ENCODE data around the gene INTS14. TPM values are rescaled to one million over a fixed set of nuclear protein-coding genes. Genes with fewer than 3 reads are reported as not detected.

The INTS14 gene
- total RNA-seq, 1 donor from 2014 or later, result 24.4 TPM

DNA sequence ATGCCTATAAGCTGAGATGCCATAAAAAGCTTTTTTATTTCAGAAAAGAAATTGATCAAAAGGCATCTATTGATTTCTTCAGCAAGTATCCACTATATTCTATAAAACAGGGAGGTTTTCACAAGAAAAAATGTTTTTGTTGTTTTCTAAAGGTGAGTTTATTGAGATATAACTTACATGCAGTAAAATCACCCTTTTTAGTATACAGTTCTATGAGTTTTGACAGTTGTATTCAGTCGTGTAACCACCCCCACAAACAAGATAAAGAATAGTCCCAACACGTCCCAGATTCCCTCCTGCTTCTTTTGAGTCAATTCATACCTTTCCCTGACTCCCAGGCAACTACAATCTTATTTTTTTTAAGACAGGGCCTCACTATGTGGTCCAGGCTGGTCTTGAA is 7.8 kb downstream of the INTS14 start:
- no peak for TF ChIP-seq EZH2 (IDR thresholded peaks at IDR 0.05; ENCODE audit: insufficient read depth, low read length)
- TF ChIP-seq, protein P1, sequence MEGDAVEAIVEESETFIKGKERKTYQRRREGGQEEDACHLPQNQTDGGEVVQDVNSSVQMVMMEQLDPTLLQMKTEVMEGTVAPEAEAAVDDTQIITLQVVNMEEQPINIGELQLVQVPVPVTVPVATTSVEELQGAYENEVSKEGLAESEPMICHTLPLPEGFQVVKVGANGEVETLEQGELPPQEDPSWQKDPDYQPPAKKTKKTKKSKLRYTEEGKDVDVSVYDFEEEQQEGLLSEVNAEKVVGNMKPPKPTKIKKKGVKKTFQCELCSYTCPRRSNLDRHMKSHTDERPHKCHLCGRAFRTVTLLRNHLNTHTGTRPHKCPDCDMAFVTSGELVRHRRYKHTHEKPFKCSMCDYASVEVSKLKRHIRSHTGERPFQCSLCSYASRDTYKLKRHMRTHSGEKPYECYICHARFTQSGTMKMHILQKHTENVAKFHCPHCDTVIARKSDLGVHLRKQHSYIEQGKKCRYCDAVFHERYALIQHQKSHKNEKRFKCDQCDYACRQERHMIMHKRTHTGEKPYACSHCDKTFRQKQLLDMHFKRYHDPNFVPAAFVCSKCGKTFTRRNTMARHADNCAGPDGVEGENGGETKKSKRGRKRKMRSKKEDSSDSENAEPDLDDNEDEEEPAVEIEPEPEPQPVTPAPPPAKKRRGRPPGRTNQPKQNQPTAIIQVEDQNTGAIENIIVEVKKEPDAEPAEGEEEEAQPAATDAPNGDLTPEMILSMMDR (IDR thresholded peaks at IDR 0.05; ENCODE audit: insufficient read depth, low read depth, low read length), result no peak
- Histone ChIP-seq H3K27ac (ENCODE audit: low read depth, low read length) (no peak overlapping the region), H3K9me3 (ENCODE audit: insufficient read depth, low read depth, low read length) (no peaks in the 10 kb centered on the region), H3K27me3 (ENCODE audit: insufficient read depth, low read length) (no peaks in the 10 kb centered on the region), H3K9ac (ENCODE audit: low read length) (no peak overlapping the region), H3K4me2 (ENCODE audit: low read length) (no peak overlapping the region), H2AFZ (ENCODE audit: low read depth, low read length) (no peak overlapping the region), H3K36me3 (ENCODE audit: insufficient read depth, low read length) (peaks cover 19% of the 10 kb centered on the region), H3K79me2 (ENCODE audit: insufficient read depth, low read length) (peaks cover 22% of the 10 kb centered on the region), H3K4me3 (ENCODE audit: insufficient read depth, low read depth, low read length) (no peak overlapping the region), H3K4me1 (ENCODE audit: insufficient read depth, low read length) (no peaks in the 10 kb centered on the region), H4K20me1 (ENCODE audit: insufficient read depth, low read length) (no peaks in the 10 kb centered on the region)
- H3K27me3 Mint-ChIP-seq (ENCODE audit: low read depth, unreplicated experiment), result no peaks in the 10 kb centered on the region
- H3K4me3 Mint-ChIP-seq (ENCODE audit: unreplicated experiment), result no peak overlapping the region
- DNase-seq (ENCODE audit: low read depth) (no peak), FAIRE-seq (no peak)
- peaks cover 5% of the 10 kb centered on the region for H3K36me3 Mint-ChIP-seq (ENCODE audit: low read depth, unreplicated experiment)
- no peaks in the 10 kb centered on the region for H3K4me1 Mint-ChIP-seq (ENCODE audit: low read depth, unreplicated experiment)
- H3K9me3 Mint-ChIP-seq (ENCODE audit: unreplicated experiment), result no peaks in the 10 kb centered on the region
- H3K27ac Mint-ChIP-seq (ENCODE audit: unreplicated experiment), result no peak overlapping the region

DNA sequence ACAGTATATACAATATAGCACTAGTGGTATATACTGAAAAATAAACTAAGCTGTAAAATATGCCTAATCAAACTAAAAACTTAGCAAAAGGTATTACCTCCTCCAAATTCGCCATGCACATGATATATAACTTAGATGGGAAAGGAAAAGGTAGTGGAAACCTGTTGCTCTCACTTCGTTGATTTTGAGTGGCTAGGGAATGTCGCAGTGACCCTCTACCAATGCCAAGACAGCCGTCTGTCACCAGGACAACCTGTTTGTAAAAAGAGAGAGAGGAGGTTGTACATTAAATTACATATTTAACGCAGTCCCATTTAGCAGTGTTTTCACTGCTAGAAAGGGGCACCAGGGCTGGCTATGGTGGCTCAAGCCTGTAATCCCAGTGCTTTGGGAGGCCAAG is 11.3 kb downstream of the INTS14 start:
- Mint-ChIP-seq H3K4me1 (ENCODE audit: low read depth, unreplicated experiment) (no peaks in the 10 kb centered on the region), H3K4me3 (ENCODE audit: unreplicated experiment) (no peak overlapping the region), H3K27me3 (ENCODE audit: low read depth, unreplicated experiment) (no peaks in the 10 kb centered on the region), H3K36me3 (ENCODE audit: low read depth, unreplicated experiment) (peaks cover 5% of the 10 kb centered on the region), H3K9me3 (ENCODE audit: unreplicated experiment) (no peaks in the 10 kb centered on the region), H3K27ac (ENCODE audit: unreplicated experiment) (no peak overlapping the region)
- H4K20me1 ChIP-seq (ENCODE audit: insufficient read depth, low read length), result no peaks in the 10 kb centered on the region
- DNase-seq (ENCODE audit: low read depth) (no peak), FAIRE-seq (no peak)
- no peak overlapping the region for H3K27ac ChIP-seq (ENCODE audit: low read depth, low read length)
- H3K79me2 ChIP-seq (ENCODE audit: insufficient read depth, low read length), result no peaks in the 10 kb centered on the region
- no peaks in the 10 kb centered on the region for H3K27me3 ChIP-seq (ENCODE audit: insufficient read depth, low read length)
- no peaks in the 10 kb centered on the region for H3K9me3 ChIP-seq (ENCODE audit: insufficient read depth, low read depth, low read length)
- H3K4me2 ChIP-seq (ENCODE audit: low read length), result no peak overlapping the region
- H3K4me3 ChIP-seq (ENCODE audit: insufficient read depth, low read depth, low read length), result no peak overlapping the region
- H2AFZ ChIP-seq (ENCODE audit: low read depth, low read length), result no peak overlapping the region
- H3K9ac ChIP-seq (ENCODE audit: low read length), result no peak overlapping the region
- H3K36me3 ChIP-seq (ENCODE audit: insufficient read depth, low read length), result peaks cover 40% of the 10 kb centered on the region
- H3K4me1 ChIP-seq (ENCODE audit: insufficient read depth, low read length), result no peaks in the 10 kb centered on the region
- TF ChIP-seq, protein P1 (IDR thresholded peaks at IDR 0.05; ENCODE audit: insufficient read depth, low read depth, low read length), result no peak
- no peak for TF ChIP-seq EZH2 (IDR thresholded peaks at IDR 0.05; ENCODE audit: insufficient read depth, low read length)

DNA sequence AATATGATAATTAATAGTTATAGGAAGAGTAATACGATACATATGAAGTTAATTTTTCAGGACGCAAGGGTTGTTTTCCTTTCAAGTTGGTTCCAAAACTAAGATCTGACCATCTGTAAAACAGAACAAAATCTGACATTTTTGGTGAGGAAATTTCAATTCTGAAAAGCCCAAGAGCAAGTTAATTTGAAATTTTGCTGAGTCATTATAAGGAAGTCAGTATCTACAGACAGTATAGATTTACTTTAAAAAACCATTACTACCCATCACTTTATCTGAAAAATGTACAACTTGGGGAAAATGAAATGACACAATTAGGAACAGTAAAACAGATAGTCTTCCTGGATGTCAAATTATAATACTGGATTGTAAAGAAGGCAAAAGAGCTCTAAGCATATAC is 12.5 kb downstream of the INTS14 start:
- TF ChIP-seq, protein P1 (IDR thresholded peaks at IDR 0.05; ENCODE audit: insufficient read depth, low read depth, low read length), result no peak
- no peak for TF ChIP-seq EZH2 (IDR thresholded peaks at IDR 0.05; ENCODE audit: insufficient read depth, low read length)
- FAIRE-seq (no peak), DNase-seq (ENCODE audit: low read depth) (no peak)
- Histone ChIP-seq H3K9ac (ENCODE audit: low read length) (no peak overlapping the region), H3K36me3 (ENCODE audit: insufficient read depth, low read length) (peaks cover 43% of the 10 kb centered on the region), H3K79me2 (ENCODE audit: insufficient read depth, low read length) (no peaks in the 10 kb centered on the region), H3K4me1 (ENCODE audit: insufficient read depth, low read length) (no peaks in the 10 kb centered on the region), H3K4me3 (ENCODE audit: insufficient read depth, low read depth, low read length) (no peak overlapping the region), H2AFZ (ENCODE audit: low read depth, low read length) (no peak overlapping the region), H4K20me1 (ENCODE audit: insufficient read depth, low read length) (no peaks in the 10 kb centered on the region), H3K27me3 (ENCODE audit: insufficient read depth, low read length) (no peaks in the 10 kb centered on the region), H3K9me3 (ENCODE audit: insufficient read depth, low read depth, low read length) (no peaks in the 10 kb centered on the region), H3K4me2 (ENCODE audit: low read length) (no peak overlapping the region), H3K27ac (ENCODE audit: low read depth, low read length) (no peak overlapping the region)
- H3K4me3 Mint-ChIP-seq (ENCODE audit: unreplicated experiment), result no peak overlapping the region
- H3K9me3 Mint-ChIP-seq (ENCODE audit: unreplicated experiment), result no peaks in the 10 kb centered on the region
- H3K4me1 Mint-ChIP-seq (ENCODE audit: low read depth, unreplicated experiment), result no peaks in the 10 kb centered on the region
- no peak overlapping the region for H3K27ac Mint-ChIP-seq (ENCODE audit: unreplicated experiment)
- peaks cover 5% of the 10 kb centered on the region for H3K36me3 Mint-ChIP-seq (ENCODE audit: low read depth, unreplicated experiment)
- H3K27me3 Mint-ChIP-seq (ENCODE audit: low read depth, unreplicated experiment), result no peaks in the 10 kb centered on the region
